CD1c-positive myeloid dendritic cell (primary cell): ENCODE measurements around the gene BAD.

Experiments used
- DNase-seq: peaks from one replicate; pipeline ENCODE4 v3.0.0-alpha.2; 2016; ENCODE audit errors: extremely low spot score

Gene BAD

DNA sequence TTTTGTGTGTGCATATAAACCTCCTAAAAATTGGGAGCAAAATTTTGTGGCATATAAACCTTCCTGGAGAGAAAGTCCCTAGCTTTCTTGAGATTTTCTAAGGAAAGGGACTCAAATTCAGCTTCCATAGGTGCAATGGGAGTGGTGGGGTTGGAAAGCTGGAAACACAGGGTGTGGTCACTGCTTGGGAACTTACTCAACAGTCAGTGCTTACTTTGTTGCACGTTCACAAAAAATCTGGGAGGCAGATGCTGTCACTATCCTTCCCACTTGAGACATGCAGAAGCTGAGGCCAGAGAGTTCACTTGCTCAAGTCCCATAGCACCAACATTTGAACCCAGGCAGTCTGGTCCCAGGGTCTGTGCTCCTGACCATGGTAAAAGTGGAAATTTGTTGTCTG lies 11.8 kb upstream of the BAD start:
- no peak for DNase-seq

DNA sequence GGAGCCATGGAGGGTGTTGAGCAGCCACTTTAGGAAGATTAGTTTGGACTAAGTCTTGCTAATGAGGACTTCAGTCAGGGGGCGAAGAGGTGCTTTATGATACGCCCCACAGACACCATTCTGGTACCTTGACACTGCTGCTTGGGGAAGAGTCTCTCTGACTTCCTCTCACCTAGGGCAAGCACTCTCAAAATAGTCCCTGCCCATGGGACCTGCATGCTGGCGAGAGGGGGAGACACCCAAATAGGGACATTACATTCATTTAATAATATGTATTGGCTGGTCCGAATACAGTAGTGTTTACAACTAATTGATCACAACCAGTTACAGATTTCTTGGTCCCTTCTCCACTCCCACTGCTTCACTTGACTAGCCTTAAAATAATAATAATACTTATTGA lies 11.3 kb upstream of the BAD start:
- no peak for DNase-seq

DNA sequence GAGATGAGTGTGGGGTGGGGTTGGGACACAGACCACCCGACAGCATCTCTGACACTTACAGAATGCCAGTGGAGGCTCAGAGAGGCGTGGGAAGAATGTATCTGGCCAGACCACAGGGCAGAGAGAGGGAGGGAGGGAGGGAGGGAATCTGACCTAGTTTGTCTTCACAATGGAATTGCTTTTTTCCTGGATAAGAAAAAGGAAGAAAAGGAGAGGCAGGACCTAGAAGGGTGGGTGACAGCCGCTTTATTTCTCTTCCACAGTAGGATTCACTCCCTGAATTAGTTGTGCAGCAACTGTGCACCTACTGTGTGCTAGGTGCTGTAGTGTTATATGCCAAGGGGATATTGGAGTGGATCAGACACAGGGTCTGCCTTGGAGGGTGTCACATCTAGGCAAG lies 10.3 kb upstream of the BAD start:
- DNase-seq, result no peak

DNA sequence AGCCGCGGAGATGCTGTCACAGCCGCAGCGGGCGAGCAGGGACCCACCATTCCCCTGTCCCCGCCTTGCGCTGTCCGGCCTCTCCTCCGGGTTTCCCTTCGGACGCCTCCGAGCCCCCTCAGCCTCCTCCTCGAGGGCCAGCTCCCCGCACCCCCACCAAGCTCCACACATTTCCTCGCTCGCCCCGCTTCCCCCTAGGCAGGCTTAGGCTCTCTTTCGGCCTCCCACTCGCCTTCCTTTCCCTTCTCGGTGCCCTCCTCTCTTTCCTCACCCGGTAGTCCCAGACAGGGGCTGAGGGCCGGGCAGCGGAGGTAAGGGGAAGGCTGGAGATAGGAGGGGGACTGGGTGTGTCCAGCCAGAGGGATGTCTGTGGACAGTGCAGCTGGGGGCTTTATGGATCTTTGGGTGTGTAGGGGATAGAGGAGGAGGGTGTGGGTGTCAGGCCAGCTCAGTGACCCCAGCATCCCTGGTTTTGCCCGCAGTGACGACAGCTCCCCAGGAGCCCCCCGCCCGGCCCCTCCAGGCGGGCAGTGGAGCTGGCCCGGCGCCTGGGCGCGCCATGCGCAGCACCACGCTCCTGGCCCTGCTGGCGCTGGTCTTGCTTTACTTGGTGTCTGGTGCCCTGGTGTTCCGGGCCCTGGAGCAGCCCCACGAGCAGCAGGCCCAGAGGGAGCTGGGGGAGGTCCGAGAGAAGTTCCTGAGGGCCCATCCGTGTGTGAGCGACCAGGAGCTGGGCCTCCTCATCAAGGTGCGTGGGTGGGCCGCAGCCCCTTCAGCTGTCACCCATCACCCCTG lies 8.2 kb upstream of the BAD start:
- DNase-seq, result peak; percentile 40

DNA sequence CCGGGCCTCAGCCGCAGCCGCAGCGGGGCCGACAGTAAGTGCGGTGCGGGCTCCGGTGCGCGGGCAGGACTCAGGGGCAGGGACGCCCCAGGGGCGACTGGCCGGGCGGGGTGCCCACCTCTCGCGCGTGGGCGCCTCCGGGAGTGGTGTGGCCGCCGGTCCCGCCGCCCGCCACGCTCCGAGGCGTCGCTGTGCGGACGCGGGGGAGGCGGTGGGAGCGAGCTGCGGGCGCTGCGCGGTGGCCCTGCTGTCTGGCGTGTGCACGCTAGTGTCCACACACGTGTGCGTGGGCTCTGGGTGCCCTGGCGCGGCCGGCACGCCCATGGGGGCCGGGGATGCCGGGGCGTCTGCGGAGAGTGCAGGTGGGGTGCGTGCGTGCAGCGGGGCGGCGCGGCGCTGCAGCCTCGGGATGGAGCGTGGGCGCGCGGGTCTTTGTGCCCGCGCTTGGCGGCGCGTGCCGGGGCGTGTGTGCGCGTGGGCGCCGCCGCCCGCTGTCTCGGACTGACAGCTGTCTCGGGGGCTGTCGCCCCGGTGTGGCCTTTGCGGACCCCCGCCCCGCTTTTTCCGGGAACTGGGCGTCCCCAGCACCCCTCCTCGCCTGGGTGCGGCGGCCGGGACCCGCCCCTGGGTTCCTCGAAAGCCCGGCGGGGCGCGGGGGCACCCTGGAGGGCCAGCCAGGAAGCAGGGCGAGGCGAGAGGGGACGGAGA lies 7.4 kb upstream of the BAD start:
- DNase-seq, result peak; percentile 46

DNA sequence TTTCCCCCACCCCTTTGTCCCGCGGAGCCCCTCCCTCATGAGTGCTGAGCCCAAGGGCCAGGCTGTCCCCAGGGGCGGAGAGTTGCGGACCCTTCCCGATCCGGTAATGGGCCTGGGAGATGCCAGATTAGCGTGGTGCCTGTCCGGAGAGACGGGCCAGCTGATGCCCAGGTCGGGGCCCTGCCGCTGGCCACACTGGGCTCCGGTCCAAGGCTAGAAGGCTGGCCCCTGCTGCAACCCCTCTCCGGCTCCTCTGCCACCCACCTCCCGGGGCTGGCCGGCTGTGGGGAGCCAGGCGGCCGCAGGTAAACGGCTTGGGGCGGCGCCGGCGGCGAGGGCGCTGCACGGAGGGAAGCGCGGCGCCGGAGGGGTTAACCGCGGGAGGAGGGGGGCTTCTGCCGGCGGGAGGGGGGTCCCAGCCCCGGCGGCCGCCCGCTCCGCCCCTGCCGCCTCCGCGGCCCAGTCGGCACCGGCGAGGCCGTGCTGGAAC lies 6.8 kb upstream of the BAD start, which contains the start of gene KCNK4:
Gene KCNK4 (plus strand): TSS at position 41 of the 490 bp plus-strand sequence. CDS start 1,717 bp downstream, outside the sequence.
- DNase-seq, result no peak

DNA sequence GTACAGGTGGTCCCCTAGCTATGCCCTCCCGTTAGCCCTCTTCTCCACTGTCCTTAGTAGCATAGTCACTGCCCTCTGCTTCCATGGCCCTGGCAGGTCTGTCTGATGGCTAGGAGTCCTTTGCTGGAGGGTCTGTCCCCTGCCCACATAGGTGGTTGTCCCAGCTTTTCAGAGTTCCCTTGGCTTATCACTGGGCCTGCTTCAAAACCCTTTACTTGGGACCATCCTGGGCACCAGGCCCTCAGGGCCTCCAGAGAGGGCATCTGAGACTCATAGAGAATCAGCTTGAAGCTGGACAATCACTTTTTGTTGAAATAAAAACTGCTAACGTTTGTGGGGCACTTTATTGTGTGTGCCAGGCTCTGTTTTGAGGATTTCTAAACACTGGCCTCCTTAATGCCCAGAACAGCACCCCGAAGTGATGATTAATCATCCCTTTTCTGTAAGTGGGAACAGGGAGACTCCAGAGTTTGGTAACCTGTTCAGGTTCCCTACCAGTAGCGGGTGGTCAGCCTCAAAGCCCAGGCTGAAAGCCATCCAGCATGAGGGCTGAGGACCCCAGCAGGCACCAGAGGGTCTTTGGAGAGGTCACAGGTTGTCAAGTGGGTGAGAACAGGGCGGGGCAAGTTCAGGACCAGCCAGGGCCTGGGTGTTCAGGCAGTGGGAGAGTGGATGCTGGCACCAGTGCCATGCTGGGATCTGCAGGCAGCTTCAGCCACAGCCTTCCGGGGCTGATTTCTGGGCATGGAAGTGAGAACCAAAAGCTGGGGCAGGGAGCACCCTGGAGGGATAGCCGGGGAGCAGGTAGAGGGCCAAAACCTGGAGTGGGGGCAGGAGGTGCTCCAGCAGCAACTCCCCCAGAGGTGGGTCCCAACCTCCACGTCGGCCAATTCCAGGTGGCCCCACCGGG lies 6.1 kb upstream of the BAD start:
- DNase-seq, result no peak

DNA sequence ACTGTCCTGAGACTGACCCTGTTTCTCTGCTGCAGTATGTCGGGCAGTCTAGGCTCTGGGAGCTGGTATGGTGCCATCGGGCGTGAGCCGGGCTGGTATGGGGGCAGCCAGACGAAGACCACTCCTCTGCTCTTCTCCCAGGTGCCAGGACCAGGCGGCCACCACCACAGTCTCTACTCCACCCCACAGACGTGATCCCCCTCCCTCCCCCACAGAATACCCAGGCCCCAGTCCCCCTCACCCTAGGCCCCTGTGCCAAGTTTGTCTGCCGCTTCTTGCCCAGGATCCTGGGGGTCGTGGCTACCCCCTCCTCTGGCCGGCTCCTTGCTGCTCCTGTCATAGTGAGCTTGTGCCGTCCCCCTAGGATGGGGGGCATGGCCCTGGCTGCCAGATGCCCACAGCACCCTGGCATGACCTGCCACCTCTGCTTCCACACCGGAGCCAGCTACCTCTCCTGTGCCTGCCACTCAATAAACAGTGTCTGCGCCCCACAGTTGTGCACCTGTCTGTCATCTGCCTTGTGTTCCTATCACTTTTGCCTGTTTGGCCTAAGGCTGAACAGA lies 4.6 kb upstream of the BAD start:
- DNase-seq, result no peak

DNA sequence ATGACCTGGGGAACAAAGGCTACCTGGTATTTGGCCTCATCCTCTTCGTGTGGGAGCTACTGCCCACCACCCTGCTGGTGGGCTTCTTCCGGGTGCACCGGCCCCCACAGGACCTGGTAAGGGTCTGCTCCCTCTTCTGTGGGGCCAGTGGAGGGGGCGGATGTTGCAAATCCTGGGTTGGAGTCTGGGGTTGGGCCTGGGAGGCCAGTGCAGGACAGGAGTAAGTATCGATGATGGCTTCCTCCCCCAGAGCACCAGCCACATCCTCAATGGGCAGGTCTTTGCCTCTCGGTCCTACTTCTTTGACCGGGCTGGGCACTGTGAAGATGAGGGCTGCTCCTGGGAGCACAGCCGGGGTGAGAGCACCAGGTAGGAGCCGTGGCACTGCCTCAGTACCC lies 3.9 kb upstream of the BAD start:
- no peak for DNase-seq

DNA sequence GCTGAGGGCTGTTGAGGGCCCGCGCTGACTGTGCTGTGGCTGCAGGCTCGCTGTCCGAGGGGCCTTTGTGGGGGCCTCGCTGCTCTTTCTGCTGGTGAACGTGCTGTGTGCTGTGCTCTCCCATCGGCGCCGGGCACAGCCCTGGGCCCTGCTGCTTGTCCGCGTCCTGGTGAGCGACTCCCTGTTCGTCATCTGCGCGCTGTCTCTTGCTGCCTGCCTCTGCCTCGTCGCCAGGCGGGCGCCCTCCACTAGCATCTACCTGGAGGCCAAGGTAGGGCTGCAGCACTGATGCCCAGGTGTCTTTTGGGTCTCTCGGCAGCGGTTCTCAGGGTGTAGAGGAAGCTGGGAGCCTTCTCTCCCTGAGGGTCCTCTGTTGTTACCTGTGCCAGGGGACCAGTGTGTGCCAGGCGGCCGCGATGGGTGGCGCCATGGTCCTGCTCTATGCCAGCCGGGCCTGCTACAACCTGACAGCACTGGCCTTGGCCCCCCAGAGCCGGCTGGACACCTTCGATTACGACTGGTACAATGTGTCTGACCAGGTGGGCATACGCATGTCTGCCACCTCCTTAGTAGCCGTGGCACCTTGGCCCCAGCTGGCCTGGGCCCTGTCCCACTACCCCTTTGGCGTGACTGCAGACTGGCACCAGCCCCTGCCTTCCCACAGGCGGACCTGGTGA lies 3.3 kb upstream of the BAD start:
- no peak for DNase-seq

DNA sequence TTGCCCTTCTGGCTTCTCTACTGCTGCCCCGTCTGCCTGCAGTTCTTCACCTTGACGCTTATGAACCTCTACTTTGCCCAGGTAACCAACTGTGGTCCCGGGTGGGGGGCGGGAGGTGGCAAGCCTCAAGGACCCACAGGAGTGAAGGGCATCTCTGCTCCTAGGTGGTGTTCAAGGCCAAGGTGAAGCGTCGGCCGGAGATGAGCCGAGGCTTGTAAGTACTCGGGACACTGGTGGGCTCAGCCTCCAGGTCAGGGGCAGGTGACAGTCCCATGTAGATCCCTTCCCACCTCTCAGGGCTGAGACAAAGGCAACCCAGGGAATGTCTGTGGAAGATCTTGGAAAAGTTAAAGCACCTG lies 2.3 kb upstream of the BAD start:
- no peak for DNase-seq

DNA sequence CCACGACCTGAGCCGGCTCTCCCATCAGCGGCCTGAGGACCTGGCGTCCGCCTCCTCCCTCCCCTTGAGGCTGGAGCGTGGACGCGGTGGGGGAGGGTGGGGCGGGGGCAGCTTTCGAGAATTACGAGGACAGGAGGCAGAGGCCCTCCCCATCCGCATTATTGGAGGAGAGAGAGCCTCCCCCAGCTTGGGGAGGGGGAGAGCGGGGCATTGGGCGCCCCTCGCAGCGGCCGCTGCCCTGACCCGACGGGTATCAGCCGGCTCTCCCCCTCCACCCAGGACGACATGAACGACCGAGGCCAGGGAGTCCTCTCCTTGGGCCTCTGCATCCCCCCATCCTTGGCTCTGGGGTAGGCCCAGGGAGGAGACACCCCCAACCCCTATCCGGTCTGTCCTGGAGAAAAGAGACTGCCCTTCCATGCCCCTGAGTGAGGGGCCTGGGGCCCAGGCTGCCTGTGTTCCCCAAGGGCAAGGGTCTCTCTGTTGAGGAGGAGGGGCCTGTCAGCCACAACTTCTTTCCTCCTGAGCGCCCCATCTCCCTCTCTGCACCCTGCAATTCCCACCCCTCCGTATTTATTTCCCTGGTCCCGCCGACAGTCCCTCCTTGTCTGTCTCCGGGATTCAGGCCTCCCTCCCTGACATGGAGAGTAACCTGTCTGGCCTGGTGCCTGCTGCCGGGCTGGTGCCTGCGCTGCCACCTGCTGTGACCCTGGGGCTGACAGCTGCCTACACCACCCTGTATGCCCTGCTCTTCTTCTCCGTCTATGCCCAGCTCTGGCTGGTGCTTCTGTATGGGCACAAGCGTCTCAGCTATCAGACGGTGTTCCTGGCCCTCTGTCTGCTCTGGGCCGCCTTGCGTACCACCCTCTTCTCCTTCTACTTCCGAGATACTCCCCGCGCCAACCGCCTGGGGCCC lies 1.7 kb upstream of the BAD start:
- DNase-seq, result no peak

DNA sequence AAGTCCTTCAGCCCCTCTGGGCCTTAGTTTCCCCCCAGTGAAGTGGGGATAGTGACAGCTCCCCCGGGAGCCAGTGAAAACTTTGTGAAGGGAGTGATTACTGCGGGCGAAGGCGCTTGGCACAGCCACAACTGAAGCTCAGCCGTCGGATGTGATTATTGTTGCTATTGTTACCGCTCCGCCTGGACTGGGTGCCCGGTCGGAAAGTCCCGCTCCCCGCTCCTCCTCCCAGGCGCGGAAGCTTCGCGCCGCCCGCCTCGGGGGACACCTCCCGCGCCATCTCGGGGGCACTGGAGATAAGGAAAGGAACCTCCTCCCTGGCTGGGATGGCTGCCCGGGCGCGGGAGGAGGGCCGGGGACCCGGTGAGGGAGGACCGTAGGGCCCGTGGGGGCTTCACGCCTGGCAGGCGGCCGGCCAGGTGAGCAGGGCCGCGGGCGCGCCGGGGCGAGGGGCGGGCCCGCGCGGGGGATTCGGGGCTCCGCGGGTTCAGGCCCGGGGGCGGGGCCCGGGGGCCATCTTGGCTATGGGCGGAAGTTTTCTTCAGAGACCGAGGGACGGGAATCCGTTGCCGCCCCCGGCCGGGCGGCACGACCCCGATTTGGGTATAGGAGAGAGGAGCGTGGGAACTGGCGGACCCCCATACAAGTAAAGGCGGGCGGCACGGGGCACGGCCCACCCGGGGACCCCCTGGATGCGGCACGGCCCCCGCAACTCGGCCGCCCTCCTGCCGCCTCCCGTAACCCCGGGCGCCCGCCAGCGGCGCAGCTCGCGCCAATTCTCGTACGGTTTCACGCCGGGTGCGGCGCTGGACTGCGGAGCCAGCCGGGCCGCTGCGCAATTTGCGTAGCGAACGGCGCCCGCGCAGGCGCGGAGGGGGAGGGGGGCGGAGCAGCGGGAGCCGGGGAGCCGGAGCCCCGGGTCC lies 758 bp upstream of the BAD start, which contains the start of gene GPR137:
Gene GPR137 (plus strand): TSS at position 887 of the 923 bp plus-strand sequence. CDS start 677 bp downstream, outside the sequence.
- DNase-seq, result peak; percentile 92

DNA sequence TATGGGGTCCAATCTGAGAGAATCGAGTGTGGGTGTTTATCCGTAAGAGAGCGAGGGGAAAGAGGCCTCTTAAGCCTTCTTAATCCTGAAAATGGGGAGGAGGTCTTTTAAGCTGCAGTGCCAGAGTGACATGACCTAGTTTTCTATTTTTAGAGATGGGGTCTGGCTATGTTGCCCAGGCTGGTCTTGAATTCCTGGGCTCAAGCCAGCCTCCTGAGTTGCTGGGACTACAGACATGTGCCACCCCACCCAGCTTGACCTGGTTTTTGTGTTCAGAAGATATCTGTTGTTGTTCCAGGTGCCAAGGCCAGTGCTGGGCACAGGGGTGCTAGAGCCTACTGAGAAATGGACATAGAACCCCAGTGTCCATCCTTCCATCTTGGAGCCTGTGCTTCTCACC lies 1.4 kb downstream of the BAD start:
- DNase-seq, result no peak

DNA sequence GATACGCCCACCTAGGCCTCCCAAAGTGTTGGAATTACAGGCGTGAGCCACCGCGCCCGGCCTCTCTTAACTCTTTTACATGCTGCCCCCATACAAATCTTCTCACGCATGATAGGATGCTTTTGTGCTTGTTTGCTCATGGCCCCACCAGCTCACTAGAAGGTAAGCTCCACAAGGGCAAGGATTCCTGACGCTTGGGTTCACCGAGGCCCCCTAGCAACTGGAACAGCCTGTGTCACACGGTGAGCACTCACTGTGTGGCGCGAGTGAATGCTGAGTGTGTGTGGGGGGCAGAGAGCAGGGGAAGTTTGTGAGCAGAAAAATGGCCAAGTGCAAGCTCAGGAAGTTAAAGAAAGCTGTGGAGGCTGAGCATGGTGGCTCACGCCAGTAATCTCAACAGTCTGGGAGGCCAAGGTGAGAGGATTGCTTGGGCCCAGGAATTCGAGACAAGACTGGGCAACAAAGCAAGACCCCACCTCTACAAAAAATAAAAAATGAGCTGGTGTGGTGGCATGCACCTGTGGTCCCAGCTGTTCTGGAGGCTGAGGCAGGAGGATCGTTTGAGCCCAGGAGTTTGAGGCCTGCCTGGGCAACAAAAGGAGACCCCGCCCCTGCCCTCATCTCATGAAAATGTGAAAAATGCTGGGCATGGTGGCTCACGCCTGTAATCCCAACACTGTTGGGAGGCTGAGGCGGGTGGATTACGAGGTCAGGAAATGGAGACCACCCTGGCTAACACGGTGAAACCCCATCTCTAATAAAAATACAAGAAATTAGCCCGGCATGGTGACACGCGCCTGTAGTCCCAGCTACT lies 2.3 kb downstream of the BAD start:
- DNase-seq, result no peak

DNA sequence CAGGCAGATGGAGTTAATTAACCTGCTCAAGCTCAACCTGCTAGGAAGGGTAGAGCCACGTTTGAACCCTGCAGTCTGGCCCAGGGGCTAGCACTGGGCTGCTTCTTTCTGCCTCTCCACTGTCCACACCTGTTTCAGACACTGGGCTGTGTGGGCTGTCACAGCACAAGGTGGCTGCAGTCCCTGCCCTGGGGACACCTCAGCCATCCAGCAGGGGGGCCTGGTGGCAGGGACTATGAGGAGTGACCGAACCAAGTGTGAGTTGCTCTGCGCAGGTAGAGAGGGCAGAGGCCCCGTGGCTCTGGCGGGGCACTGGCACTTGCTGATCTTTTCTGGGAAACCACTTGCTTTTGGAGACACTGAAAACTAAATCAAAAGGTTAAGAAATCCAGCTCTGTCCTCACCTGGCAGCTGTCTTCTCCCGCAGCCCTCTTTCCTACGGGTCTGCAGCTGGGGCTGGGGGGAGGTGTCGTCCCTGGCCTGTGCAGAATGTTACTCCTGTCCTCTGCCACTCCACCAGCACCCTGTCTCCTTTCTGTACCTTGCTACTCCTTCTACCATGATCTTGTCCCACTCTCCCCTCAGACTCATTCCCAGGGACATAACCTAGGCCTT lies 5.8 kb downstream of the BAD start:
- no peak for DNase-seq

DNA sequence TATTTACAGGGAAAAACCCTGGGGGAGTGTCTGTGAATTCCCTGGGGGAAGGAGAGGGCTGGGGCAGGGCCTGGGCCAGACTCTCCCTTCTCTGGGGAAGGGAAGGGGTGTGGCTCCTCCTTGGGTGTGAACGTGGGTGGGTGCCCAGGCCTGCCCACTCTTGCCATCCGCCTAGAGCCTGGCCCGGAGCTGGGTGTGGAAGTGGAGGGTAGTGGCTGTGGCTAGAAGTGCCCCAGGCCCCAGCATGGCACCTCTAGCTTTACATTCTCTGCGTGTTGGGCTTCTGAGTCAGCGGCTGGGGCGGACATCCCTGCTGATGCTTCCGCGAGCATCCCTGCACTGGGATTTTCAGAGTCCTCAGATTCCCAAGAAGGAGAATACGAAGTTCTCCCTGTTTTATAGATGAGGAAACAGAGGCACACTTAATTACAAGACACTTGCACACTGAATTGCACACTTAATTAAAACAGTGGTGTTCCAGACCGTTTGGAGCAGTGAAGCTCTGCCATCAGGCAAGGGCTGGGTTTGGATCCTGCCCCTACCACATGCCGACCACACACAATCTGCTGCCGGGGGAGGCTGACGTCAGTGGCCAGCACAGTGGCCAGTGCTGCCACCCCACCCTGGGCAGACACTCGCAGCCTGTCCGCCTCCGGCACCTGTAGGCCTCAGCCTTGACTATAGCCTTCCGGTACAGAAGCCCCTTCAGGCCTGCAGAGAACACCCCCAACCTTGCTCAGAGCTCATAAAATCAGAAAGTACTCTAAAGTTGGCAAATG lies 7.6 kb downstream of the BAD start:
- DNase-seq, result peak; percentile 29
